ENCODE measurements around the gene KIF6.

KIF6 gene

DNA sequence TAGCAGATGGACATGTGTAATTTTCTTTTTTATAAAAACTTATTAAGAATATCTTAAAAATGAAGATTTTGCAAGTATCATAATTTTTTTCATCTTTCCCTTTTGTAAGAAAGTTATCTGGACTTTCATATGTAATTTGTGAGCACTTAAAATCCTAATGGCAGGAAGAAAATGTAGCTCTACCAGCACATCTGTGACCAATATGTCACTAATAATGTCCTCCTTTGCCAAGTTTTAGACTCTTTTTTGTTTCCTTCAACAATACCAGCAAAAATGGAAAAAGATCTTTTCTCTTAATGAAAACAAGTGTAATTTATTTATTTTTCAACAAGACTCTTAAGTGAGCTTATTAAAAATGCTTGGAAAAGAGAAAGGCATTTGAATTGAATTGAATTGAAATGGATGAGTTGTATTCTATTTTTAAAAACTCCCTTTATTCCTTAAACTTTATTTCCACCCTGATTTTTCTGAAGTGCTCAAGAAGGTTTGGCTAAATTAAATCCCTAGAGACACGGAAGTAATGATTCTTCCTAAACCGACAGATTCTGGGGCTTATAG, 110.7 kb downstream of the KIF6 start:
- TF ChIP-seq POLR2A (IDR thresholded peaks at IDR 0.05; ENCODE audit: low read depth, low read length) = no peak
- DNase-seq (ENCODE audit: insufficient read length, low spot score) (no peak), FAIRE-seq (no peak)

GRCh38 chr6:39610221-39610620, 115.0 kb downstream of the KIF6 start:
- TF ChIP-seq POLR2A (IDR thresholded peaks at IDR 0.05; ENCODE audit: low read depth, low read length) = no peak
- no peak for FAIRE-seq
- DNase-seq (ENCODE audit: insufficient read length, low spot score) = no peak

GRCh38 chr6:39608652-39609345, 116.4 kb downstream of the KIF6 start:
- FAIRE-seq (no peak), DNase-seq (ENCODE audit: insufficient read length, low spot score) (no peak)
- no peak for TF ChIP-seq POLR2A (IDR thresholded peaks at IDR 0.05; ENCODE audit: low read depth, low read length)

DNA sequence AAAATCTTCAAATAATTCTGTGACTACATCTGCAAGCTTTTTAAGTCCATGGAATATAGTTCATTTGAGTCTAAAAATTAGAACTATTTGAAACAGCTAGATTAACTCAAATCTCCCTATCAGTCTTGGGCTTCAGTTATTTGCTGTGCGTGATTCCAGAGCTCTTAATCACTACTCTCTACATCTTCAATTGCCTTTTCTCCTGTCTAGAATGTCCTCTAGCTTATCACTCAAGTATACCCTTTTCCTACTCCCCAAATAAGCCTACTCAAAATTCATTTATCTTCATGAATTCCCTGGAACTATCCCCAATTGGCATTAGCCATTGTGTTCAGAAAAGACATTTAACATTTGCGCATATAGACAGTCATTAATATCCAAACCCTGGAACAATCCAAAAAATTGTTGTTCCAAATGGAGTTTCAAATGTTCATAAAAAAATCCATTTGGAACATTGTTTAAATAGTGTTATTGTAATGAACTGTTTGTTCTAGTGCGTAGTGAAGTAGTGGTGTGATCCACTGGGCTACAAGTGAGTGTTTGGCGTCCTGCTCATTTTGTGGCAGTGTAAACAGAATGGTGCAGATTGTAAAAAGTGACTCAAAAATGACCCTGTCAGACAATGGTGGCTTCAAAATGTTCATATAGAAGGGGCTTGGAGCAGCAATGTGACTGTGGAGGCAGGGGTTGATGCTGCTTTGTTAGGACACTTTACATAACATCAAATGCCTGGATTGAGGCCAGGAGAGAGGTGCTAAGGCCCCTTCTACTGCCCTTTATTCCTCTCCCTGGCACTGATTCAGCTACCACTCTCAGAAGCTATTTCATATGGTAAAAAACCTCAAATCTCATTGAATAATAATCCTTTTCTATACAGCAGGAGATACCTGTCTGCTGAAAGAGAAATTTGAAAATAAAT, 122.3 kb downstream of the KIF6 start:
- DNase-seq (ENCODE audit: insufficient read length, low spot score) = no peak
- no peak for FAIRE-seq
- no peak for TF ChIP-seq POLR2A (IDR thresholded peaks at IDR 0.05; ENCODE audit: low read depth, low read length)

GRCh38 chr6:39599973-39600372, 125.2 kb downstream of the KIF6 start:
- TF ChIP-seq POLR2A (IDR thresholded peaks at IDR 0.05; ENCODE audit: low read depth, low read length) = no peak
- DNase-seq (ENCODE audit: insufficient read length, low spot score) = no peak
- FAIRE-seq = no peak

DNA sequence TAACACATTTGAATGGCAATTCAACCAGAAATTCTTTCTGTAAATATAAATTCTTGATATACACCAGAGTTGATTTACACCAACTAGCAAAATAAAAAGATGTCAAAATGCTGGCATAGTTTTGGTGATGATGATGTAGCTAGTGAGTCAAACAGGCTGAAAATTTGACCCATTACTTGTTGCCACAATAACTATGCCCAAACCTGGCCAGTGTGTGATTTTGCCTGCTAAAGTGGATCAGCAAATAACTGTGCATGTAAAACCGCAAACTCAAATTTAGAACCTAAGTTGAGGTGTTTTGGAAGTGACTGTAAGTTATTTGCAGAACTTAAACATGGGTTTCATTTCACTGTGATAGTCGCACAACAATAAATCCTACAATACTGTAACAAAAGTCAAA, 125.9 kb downstream of the KIF6 start:
- no peak for TF ChIP-seq POLR2A (IDR thresholded peaks at IDR 0.05; ENCODE audit: low read depth, low read length)
- DNase-seq (ENCODE audit: insufficient read length, low spot score) = no peak

DNA sequence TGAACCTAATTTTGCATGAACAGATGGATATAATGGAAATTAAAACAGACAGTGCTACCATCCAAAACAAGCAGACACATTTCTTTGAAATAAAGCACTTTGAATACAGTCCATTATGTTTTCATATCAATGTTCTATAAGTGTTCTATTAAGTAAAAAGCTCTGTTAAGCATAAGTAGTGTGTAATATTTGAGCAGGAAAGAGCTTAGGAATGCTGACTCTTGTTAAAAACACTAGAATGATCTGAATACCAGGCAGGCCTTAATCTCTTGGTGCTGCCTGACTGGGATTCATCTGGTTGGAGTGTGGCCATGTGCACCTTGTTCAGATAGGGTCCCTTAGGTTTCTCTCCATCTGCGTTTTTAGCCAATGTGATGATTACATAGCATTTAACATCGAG, 130.9 kb downstream of the KIF6 start:
- TF ChIP-seq POLR2A (IDR thresholded peaks at IDR 0.05; ENCODE audit: low read depth, low read length) = no peak
- no peak for FAIRE-seq

More for the DNA sequence above, 125.9 kb downstream of the KIF6 start:
- no peak for FAIRE-seq

GRCh38 chr6:39593646-39594045, 131.6 kb downstream of the KIF6 start:
- TF ChIP-seq POLR2A (IDR thresholded peaks at IDR 0.05; ENCODE audit: low read depth, low read length) = no peak
- no peak for FAIRE-seq
- DNase-seq (ENCODE audit: insufficient read length, low spot score) = no peak

More for the DNA sequence above, 130.9 kb downstream of the KIF6 start:
- no peak for DNase-seq (ENCODE audit: insufficient read length, low spot score)

- FAIRE-seq = no peak
Measured at GRCh38 chr6:39590871-39591393, 134.3 kb downstream of the KIF6 start.

GRCh38 chr6:39587080-39587479, 138.1 kb downstream of the KIF6 start:
- TF ChIP-seq POLR2A (IDR thresholded peaks at IDR 0.05; ENCODE audit: low read depth, low read length) = no peak
- no peak for FAIRE-seq

More at GRCh38 chr6:39590871-39591393, 134.3 kb downstream of the KIF6 start:
- no peak for TF ChIP-seq POLR2A (IDR thresholded peaks at IDR 0.05; ENCODE audit: low read depth, low read length)
- no peak for DNase-seq (ENCODE audit: insufficient read length, low spot score)

DNA sequence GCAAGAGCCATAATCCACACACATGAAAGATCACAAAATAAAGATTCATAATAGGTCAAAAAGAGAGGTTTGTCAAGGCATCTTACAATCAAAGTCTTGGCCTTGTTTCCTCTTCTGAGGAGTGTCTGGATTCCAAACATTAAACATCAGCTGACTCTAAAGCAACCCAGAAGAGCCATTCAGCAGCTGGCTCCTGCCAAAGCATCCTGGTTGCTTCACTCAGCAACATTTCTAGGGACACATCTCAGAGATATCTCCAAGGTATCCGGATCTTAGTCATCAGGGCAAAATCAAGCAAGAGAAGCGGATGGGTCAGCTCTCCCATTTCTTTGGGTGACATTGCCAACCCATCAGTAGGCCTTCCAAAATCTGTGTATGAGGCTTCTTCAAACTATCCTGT, 139.6 kb downstream of the KIF6 start:
- FAIRE-seq (no peak), DNase-seq (ENCODE audit: insufficient read length, low spot score) (no peak)
- TF ChIP-seq POLR2A (IDR thresholded peaks at IDR 0.05; ENCODE audit: low read depth, low read length) = no peak

More at GRCh38 chr6:39587080-39587479, 138.1 kb downstream of the KIF6 start:
- no peak for DNase-seq (ENCODE audit: insufficient read length, low spot score)

GRCh38 chr6:39577446-39578165, 147.6 kb downstream of the KIF6 start:
- no peak for TF ChIP-seq POLR2A (IDR thresholded peaks at IDR 0.05; ENCODE audit: low read depth, low read length)
- DNase-seq (ENCODE audit: insufficient read length, low spot score) (no peak), FAIRE-seq (no peak)

DNA sequence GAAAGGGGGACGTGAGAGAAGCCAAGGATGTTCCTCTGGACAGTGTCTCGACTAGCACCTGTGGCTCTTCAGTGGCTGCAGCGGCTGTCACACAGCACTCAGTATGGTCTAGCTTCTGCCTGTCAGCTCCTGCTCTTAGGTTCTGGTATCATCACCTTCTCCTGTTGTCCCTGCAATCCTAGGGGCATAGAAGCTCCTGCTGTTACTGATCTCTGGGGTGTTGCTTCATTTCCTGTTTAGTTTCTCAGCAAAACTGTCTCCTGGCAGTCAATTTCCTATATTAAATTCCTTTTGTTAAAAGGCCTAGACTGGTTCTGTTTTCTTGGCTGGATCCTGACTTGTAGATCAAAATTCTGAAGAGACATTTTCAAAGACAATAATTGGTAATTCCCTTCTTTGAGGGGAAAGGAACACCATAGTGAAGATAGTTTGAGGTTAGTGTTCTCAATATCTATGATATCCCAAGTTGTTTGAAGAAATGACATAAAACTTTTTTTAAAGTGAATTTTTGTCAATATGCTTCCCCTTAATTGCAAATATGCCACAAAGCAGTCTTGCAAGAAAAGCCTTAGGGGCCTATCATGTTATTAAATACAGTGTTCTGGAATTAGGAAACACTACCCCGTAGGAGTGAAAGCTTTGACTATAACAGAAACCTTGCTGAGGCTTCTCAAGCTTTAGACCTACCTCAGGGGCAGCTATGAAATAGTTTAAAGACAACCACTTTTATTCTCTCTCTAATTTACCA, 148.5 kb downstream of the KIF6 start:
- DNase-seq (ENCODE audit: insufficient read length, low spot score) (no peak), FAIRE-seq (no peak)
- TF ChIP-seq POLR2A (IDR thresholded peaks at IDR 0.05; ENCODE audit: low read depth, low read length) = no peak

Measured in H54 (cell line).